NCI-H510A treated with DMSO at 0.1 percent for 48 hours (cell line): ENCODE data around the gene UBLCP1.
A peak's percentile ranks its signal among the peaks of the same experiment; 100 is the strongest.

Source experiments
- DNase-seq: peaks from one replicate; lab custom pipeline; 2025; lab: John Stamatoyannopoulos, UW

The UBLCP1 gene

DNA sequence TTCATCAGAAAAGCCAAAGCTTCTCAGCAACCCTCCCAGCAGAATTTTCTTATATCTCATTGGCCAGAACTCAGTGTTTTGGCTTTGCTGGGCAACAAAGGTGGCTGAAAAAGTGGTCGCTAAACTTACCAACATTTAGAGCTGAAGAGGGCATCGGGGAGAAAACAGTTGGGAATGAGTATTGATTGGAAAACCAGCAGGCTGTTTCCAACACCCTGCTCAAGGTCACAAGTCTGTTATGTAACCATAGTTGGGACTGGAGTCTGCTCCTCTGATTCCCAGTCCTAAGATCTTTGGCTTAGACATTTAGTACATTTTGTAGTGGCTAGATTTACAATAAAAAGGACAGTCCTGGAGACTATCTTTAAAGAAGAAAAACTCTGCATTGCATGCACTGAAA is 50.1 kb downstream of the UBLCP1 start:
- DNase-seq = no peak

DNA sequence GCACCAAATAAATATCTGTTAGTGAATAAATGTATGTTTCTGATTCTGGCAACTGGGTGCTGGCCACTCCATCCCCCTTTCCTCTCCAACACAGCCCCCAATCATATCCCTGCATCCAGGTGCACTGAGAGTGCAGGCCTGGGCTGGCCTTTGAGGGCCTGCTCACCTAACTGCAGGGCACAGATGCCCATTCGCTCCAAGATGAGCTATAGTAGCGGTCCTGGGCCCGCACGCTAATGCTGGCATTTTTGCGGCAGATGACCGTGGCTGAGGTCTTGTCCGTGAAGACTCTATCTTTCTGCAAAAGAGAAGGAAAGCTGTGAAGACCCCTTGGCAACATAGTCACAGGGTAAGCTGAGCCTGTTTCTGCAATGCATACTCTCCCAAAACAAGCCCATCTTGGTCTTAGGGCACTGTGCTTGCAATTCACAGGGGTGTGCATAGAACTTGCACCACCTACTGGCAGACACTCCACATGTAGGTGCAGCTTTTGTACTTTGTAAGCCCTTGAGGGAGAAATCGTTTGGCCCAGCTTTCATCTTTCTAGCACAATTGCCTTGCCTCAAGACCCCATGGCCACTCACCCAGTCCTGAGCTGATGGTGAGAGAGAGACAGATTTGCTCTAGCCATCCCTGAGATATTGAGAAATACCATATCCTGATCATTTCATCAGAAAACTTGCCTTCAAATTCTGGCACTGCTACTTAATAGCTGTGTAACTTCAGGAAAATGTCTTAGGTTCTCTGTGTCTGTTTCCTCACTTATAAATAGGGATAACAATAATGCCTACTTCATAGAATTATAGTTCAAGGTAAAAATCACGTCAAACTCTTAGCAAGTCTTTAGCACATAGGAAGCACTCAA is 53.7 kb downstream of the UBLCP1 start:
- no peak for DNase-seq

DNA sequence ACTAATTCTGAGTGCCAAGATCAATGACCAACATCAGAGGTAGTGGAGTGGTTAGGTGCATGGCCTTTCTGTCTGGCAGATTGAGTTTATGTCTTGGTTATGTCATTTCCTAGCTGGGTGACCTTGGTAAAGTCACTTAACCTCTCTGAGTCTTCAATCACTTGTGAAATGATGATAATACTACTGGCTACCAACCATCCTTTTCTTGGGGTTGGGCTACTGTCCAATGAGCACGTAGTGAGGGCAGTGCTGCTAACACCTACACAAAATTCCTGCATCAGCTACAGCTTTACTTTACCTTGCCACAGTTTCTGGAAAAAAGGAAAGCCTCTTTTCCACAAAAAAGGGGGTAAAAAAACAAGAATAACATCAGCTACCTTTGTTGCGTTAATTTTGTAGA is 54.8 kb downstream of the UBLCP1 start:
- no peak for DNase-seq

DNA sequence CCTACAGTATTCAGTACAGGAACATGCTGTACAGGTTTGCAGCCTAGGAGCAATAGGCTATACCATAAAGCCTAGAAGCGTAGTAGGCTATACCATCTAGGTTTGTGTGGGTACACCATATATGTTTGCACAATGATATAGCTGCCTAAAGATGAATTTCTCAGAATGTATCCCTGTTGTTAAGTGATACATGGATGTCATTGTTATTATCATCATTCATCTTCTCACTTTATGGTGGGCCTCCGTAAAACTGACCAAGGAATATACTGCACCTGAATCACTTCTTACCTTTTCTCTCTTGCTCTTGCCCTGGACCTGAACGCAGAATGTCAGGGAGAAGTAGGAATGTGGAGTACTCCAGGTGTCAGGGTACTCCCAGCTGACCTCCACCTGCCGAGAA is 55.4 kb downstream of the UBLCP1 start:
- no peak for DNase-seq

DNA sequence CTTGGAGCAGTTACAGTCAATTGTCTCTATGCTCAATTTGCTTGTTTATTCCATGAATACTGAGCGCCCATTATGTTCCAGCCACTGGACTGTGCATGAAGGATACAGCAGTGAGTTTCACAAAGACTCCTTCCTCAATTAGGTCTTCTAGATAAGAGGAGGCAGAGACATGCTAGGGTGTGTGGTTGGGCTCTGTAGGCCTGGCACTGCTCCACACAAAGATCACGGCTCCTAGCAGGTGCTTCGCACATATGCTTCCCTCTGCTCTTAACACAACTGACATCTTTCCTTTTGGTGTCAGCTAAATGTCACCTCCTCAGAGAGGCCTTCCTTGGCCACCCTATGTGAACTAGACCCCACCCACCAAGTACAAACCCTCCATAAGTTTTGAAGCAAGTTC is 56.3 kb downstream of the UBLCP1 start:
- no peak for DNase-seq

DNA sequence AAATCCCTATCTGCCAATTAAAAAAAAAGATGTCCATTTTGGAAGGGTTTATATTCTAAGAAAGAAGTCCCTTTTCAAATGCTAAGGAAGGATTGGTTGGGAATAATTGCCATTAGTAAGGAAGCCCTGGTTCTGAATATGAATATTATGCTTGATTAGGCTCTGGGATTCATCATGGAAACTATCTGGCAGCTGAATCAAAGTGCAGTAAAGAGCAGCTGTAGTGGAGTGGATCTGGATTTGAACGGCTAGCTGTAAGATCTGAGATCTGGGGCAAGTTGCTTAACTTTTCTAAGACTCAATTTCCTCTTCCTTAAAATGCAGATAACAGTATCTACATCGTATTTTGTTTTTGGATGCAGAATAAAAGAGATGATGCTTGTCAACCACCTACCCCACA is 56.7 kb downstream of the UBLCP1 start:
- DNase-seq = no peak

DNA sequence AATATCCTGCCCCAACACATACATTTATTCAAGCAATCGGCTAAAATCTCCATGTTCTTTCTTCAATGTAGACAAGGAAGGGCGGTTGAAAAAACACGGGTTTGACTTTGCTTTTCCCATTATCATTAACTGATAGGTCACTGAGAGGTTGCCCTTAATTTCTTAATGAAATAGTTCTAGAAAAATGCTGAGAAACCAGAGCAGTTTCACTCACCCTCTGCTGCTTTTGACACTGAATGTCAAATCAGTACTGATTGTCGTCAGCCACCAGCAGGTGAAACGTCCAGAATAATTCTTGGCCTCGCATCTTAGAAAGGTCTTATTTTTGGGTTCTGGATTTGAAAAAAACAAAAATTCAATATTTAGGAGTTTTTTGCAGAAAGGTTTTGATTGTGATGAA is 59.1 kb downstream of the UBLCP1 start:
- no peak for DNase-seq

DNA sequence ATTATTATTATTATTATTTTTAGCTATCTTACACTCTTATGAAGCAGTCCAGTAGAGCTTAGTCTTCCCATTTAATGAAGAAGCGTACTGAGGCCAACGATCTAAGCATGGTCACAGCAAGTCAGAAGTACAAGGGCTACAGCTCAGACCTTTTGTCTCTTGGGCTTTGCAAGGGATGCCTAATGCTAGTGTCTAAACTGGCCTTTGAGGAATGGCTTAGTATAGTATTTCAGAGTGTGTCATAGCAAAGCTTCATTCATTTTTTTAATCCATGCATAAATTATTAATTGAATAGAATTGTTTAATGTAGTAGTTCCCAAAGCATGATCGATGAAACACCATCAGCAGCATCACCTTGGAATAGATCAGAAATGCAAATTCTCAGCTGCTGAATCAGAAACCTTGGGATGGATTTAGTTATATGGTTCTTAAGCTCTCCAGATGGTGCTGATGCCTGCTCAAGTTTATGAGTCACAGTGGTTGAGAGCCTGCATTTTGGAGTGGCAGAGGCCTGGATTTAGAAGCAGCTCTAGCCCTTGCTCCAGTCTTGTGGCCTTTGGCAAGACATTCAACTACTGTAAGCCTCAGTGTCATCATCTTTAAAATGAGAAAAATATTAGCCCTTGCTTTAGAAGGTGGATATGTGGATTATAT is 61.1 kb downstream of the UBLCP1 start:
- no peak for DNase-seq

DNA sequence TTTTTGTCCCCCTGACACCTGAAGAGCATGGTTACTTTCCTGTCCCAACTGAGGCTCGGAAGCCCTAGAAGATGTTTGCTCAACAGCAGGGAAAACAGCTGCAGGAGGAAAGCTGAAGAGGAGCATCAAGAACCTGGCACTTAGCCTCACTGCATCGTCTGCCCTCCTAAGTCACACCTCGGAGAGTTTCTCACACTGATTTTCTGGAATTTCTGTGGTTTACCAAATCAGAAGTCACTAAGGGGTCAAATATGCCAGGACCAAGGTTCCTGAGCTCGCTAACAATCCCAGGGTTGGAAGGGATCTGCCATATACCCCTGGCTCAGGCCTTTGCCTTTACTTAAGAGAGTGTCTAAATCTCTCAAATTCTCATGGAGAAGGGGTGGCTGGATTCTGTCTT is 61.9 kb downstream of the UBLCP1 start:
- DNase-seq = no peak

DNA sequence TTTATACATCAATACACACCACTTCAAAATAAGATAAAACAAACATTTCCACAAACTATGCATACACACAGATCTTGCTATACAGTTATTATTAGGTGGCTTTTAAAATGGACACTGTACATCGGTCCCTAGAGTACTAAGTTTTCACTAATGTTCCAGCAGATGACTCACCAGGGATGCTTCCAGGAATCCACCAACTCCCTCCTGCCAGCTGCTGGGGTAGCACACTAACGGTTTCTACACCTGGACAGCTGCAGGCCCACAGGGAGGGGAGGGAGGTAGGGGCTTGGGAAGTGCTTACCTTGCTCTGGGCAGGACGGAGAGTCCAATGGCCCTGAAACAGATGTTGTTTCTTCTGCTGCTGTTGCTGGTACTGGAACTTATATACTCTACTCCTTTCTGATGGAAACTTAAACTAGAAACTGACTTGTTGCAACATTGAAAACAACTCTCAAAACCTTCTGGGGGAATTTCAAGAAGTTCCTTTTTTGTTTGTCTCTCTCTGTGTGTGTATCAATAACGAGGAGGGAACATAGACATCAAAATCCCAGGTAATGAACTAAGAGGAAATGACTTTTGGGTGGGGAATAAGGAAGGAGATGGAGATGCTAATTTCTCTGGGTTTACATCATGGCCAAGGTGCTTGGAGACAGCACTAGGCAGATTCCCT is 67.2 kb downstream of the UBLCP1 start, which contains the start of gene IL12B:
IL12B (minus strand) TSS at position 357 of the 670 bp plus-strand sequence. CDS start 3,705 bp downstream, outside the sequence.
- DNase-seq = no peak

DNA sequence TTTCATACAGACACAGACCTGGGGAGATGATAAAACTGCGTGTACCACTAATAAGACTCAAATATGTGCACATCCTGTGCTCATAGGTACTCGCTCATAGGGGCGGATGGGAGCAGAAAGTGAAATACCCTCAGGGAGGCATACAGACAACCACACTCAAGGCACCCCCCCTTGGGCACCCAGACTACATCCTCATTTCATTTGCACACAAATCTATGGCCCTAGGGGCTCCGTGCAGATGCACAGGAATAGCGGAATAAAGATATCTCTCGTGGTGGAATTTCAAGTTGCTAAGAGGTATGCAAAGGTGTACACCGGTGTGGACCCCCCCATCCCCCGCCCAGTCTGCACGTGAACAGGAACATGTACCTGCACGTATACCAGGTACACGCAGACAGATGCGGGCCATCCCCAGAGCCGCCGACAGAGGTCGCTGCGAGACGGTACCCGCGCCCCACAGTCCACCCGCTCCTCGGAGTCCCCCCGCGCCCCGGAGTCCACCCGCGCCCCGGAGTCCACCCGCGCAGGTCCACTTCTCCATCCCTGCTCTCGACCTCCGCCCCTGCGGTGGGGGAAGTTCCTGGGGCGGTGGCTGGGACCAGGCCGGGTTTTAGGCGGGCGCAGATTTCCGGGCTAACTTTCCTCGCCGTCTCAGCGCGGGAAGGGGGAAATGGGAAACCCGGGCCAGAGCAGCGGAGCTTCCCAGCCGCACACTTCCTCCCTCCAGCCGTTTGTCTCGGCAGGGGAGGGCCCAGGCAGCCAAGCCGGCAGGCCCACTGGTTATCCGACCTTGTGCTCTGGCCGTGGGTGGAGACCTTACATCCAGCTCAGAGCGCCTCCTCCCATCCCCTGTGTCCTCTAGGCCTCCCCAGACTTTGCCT is 68.2 kb downstream of the UBLCP1 start:
- peak; percentile 8 for DNase-seq

DNA sequence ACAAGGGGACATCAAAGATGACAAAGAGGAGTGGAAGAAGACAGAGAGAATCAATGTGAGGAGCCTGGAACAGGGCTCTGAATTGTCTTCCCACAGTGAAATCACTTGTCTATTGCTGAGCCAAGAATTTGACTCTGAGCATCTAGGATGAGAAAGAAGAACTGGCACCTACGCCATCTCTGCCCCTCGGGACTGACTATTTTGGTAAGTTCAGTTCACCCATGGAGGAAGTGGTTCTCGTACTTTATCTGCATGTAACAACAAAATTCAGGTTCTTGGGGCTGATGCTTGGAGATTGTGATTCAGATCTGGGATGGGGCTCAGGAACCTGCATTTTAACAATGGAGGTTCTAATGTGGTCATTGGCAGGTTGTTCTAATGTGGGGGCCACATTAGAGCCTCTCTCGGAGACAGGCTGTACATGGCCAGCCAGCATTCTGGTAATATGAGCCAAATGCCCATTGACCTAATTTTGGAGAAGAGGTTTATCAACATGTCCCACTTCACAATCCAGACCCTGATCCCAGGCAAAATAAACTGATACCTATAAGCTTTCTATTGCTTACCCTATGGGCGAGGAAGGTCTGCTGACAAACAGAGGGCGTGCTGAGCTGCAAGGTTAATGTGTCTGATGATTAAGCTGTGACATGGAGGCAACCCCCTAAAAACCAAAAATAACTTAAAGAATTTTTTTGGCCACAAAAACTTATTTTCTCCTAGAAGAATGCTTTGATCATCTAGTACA is 69.9 kb downstream of the UBLCP1 start:
- no peak for DNase-seq

DNA sequence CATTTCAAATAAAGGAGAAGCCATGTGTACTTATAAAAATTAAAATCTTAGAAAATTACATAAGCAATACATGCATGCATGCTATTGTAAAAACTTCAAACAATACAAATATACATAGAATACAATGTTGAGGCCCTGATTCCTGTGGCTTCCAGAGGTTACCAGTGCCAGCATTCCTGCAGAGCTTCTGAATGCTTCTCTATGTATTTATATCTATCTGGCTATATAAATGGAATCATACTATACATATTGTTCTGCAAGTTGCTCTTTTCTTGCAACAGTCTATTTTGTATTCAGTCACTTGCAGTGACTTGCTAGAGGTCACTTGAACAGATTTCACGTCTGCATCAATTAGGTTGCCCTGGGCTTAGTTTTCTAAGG is 70.4 kb downstream of the UBLCP1 start:
- DNase-seq = no peak
